ENCODE results near the gene PAQR5. TPM values are rescaled to one million over a fixed set of nuclear protein-coding genes. Genes with fewer than 3 reads are reported as not detected.
"Not testable (repeated sequence)": the region's sequence is repeated elsewhere in the genome, so short reads cannot be mapped to it uniquely, and the experiment has no call there.

Gene PAQR5
- total RNA-seq, 2 experiments from 2014 or later, result not detected

GRCh38 chr15:69328739-69329138, 30.0 kb downstream of the PAQR5 start:
- ChIA-PET POLR2A (no interaction called here), CTCF (no interaction called here)
- H3K36me3 Mint-ChIP-seq (ENCODE audit: low read depth), result no peaks in the 10 kb centered on the region
- no peaks in the 10 kb centered on the region for H3K4me1 Mint-ChIP-seq
- H3K4me3 Mint-ChIP-seq, result no peak overlapping the region
- no peak for DNase-seq
- H3K27ac Mint-ChIP-seq, result no peak overlapping the region
- no peaks in the 10 kb centered on the region for H3K9me3 Mint-ChIP-seq
- peaks cover 11% of the 10 kb centered on the region for H3K27me3 Mint-ChIP-seq

DNA sequence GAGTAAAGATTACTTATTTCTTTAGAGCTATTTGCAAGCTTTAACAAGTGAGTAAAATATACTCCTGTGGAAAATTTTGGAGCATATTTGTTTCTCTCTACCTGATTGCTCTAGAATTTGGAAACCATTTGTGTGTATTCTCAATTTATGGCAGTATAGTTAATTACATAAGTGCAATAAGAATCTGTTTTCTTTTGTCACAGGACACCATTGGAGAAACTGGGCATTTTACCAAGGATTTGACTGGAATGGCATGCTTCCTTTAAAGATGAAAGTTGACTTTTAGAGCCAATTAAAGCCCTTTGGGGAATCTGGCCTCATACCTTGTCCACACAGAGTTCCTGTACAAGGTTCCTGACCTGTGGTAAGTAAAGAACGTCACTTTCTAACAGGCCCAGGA, 38.4 kb downstream of the PAQR5 start:
- no peak for DNase-seq
- Mint-ChIP-seq H3K27me3 (peaks cover 5% of the 10 kb centered on the region), H3K4me1 (no peaks in the 10 kb centered on the region), H3K36me3 (ENCODE audit: low read depth) (no peaks in the 10 kb centered on the region), H3K27ac (no peak overlapping the region), H3K9me3 (no peaks in the 10 kb centered on the region), H3K4me3 (no peak overlapping the region)
- POLR2A ChIA-PET, result no interaction called here
- CTCF ChIA-PET, result interaction anchor here (0.8 kb wide), 1 partner anchor 33 kb away, joined by 3 read pairs; no protein-coding TSS in a partner anchor

GRCh38 chr15:69338535-69339213, 40.0 kb downstream of the PAQR5 start:
- Mint-ChIP-seq H3K36me3 (ENCODE audit: low read depth) (no peaks in the 10 kb centered on the region), H3K4me1 (no peaks in the 10 kb centered on the region), H3K27me3 (peaks cover 9% of the 10 kb centered on the region), H3K4me3 (no peak overlapping the region), H3K9me3 (no peaks in the 10 kb centered on the region), H3K27ac (no peak overlapping the region)
- ChIA-PET POLR2A (no interaction called here), CTCF (no interaction called here)
- DNase-seq, result no peak

- H3K4me3 Mint-ChIP-seq; H3K9me3 Mint-ChIP-seq; H3K36me3 Mint-ChIP-seq (ENCODE audit: low read depth); POLR2A ChIA-PET; CTCF ChIA-PET; H3K4me1 Mint-ChIP-seq; H3K27ac Mint-ChIP-seq; DNase-seq; H3K27me3 Mint-ChIP-seq: not testable (repeated sequence)
Measured at GRCh38 chr15:69339214-69339543, 40.5 kb downstream of the PAQR5 start.

GRCh38 chr15:69340243-69340900, 41.7 kb downstream of the PAQR5 start:
- no peak for DNase-seq
- Mint-ChIP-seq H3K9me3 (no peaks in the 10 kb centered on the region), H3K27me3 (peaks cover 9% of the 10 kb centered on the region), H3K4me1 (no peaks in the 10 kb centered on the region), H3K27ac (no peak overlapping the region), H3K4me3 (no peak overlapping the region), H3K36me3 (ENCODE audit: low read depth) (no peaks in the 10 kb centered on the region)
- ChIA-PET CTCF (no interaction called here), POLR2A (no interaction called here)

- no peaks in the 10 kb centered on the region for H3K36me3 Mint-ChIP-seq (ENCODE audit: low read depth)
- H3K4me1 Mint-ChIP-seq, result no peaks in the 10 kb centered on the region
- ChIA-PET CTCF (interaction anchor here (0.6 kb wide), 2 partner anchors 28 to 1626 kb away, joined by 3 to 4 read pairs; no protein-coding TSS in a partner anchor), POLR2A (no interaction called here)
- peaks cover 9% of the 10 kb centered on the region for H3K27me3 Mint-ChIP-seq
- H3K27ac Mint-ChIP-seq, result no peak overlapping the region
- no peaks in the 10 kb centered on the region for H3K9me3 Mint-ChIP-seq
- no peak for DNase-seq
- H3K4me3 Mint-ChIP-seq, result no peak overlapping the region
Measured at GRCh38 chr15:69341356-69341755, 42.6 kb downstream of the PAQR5 start.

GRCh38 chr15:69342460-69343076, 43.9 kb downstream of the PAQR5 start:
- no peaks in the 10 kb centered on the region for H3K36me3 Mint-ChIP-seq (ENCODE audit: low read depth)
- peaks cover 4% of the 10 kb centered on the region for H3K27me3 Mint-ChIP-seq
- no peak overlapping the region for H3K4me3 Mint-ChIP-seq
- no peak for DNase-seq
- no peaks in the 10 kb centered on the region for H3K9me3 Mint-ChIP-seq
- no peaks in the 10 kb centered on the region for H3K4me1 Mint-ChIP-seq
- ChIA-PET POLR2A (no interaction called here), CTCF (no interaction called here)
- no peak overlapping the region for H3K27ac Mint-ChIP-seq

DNA sequence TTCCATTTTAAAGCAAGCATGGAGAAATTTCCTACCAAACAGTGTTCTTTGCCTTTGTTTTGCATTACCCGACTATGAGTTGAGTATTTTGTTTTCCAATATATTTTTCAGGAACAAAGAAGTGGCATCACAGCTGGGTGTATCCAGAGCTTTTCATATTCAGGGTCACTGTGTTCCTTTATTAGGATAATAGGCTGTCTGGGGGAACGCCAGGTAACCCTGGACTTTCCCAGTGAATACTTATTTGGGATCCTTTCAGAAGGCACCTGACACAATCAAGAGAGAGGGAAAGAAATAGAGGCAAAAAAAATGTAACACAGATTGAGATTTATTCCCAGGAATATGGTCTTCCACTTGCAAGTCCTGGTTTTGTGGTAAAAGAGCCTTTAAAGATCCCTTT, 44.4 kb downstream of the PAQR5 start:
- Mint-ChIP-seq H3K4me3 (no peak overlapping the region), H3K27ac (no peak overlapping the region), H3K9me3 (no peaks in the 10 kb centered on the region), H3K27me3 (peaks cover 4% of the 10 kb centered on the region), H3K4me1 (no peaks in the 10 kb centered on the region), H3K36me3 (ENCODE audit: low read depth) (no peaks in the 10 kb centered on the region)
- CTCF ChIA-PET, result no interaction called here
- no peak for DNase-seq
- POLR2A ChIA-PET, result no interaction called here

GRCh38 chr15:69344238-69344637, 45.5 kb downstream of the PAQR5 start:
- Mint-ChIP-seq H3K4me3 (no peak overlapping the region), H3K4me1 (no peaks in the 10 kb centered on the region), H3K27ac (no peak overlapping the region), H3K36me3 (ENCODE audit: low read depth) (no peaks in the 10 kb centered on the region), H3K27me3 (peaks cover 4% of the 10 kb centered on the region), H3K9me3 (no peaks in the 10 kb centered on the region)
- CTCF ChIA-PET, result no interaction called here
- POLR2A ChIA-PET, result no interaction called here
- DNase-seq, result no peak

DNA sequence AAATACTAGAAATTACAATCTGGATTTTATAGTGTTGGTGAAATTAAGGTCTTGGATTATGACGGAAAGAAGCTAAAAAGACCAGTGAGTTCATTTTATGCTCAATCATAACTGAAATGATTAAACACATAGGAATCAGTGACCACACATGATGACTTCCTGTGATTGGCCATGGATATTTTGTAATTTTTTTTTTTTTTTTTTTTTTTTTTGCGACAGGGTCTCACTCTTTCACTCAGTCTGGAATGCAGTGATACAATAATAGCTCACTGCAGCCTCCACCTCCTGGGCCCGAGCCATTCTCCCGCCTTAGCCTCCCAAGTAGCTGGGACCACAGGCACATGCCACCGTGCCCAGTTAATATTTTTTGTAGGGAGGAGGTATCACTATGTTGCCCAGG, 47.4 kb downstream of the PAQR5 start:
- H3K9me3 Mint-ChIP-seq, result no peaks in the 10 kb centered on the region
- no peaks in the 10 kb centered on the region for H3K36me3 Mint-ChIP-seq (ENCODE audit: low read depth)
- no peak for DNase-seq
- H3K4me3 Mint-ChIP-seq, result no peak overlapping the region
- peaks cover 4% of the 10 kb centered on the region for H3K27me3 Mint-ChIP-seq
- ChIA-PET CTCF (interaction anchor here (0.6 kb wide), 1 partner anchor 96 kb away, joined by 5 read pairs; no protein-coding TSS in a partner anchor), POLR2A (no interaction called here)
- H3K27ac Mint-ChIP-seq, result no peak overlapping the region
- H3K4me1 Mint-ChIP-seq, result no peaks in the 10 kb centered on the region

- H3K9me3 Mint-ChIP-seq, result no peaks in the 10 kb centered on the region
- H3K36me3 Mint-ChIP-seq (ENCODE audit: low read depth), result no peaks in the 10 kb centered on the region
- no peak for DNase-seq
- ChIA-PET CTCF (no interaction called here), POLR2A (no interaction called here)
- H3K4me3 Mint-ChIP-seq, result no peak overlapping the region
- peaks cover 1% of the 10 kb centered on the region for H3K27me3 Mint-ChIP-seq
- no peaks in the 10 kb centered on the region for H3K4me1 Mint-ChIP-seq
- no peak overlapping the region for H3K27ac Mint-ChIP-seq
Measured at GRCh38 chr15:69351333-69351732, 52.6 kb downstream of the PAQR5 start.

GRCh38 chr15:69351884-69352283, 53.2 kb downstream of the PAQR5 start:
- H3K9me3 Mint-ChIP-seq, result no peaks in the 10 kb centered on the region
- H3K4me1 Mint-ChIP-seq, result no peaks in the 10 kb centered on the region
- no peak overlapping the region for H3K4me3 Mint-ChIP-seq
- POLR2A ChIA-PET, result no interaction called here
- CTCF ChIA-PET, result no interaction called here
- H3K27me3 Mint-ChIP-seq, result peaks cover 1% of the 10 kb centered on the region
- no peak for DNase-seq
- no peak overlapping the region for H3K27ac Mint-ChIP-seq
- no peaks in the 10 kb centered on the region for H3K36me3 Mint-ChIP-seq (ENCODE audit: low read depth)

DNA sequence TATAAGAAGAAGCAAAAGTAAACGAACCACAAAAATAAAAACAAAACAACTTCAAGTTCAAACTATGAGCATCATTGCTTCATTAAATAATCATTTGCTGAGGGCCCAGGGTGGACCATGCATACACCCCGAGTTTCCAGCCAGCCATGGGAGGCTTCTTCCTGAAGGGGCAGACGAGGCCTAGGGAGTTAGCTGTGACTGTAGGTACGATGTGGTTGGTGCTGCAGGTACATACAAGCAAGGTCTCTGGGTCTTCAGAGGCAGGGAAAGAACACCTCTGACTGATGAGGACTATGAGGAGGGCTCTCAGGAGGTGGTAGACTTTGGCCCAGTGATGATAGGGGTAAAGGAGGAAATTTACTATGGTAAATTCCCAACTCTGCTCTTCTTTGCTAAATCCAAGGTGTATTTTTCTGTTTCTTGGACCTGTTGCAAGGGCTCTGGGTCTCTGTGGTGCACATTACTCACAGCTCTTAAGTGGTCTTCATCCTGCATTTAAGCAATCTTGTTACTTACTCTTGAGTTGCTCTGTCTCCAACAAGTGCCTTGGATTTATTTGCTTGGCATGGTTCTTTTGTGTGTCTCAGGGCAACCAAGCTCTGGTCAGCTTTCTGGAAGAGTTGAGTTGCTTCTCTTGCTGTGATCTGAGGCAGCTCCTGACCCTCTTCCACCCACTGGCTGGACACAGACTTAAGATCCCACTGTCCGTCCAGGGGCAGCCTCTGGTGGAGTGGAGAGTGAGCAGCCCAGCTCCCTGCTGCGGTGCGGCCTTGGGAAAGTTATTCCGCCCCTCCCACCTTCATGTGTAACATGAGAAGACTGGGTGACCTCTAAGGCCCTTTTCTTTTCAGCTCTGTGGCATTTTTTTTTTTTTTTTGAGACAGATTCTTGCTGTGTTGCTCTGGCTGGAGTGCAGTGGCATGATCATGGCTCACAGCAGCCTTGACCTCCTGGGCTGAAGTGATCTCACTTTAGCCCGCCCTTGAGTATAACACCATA, 59.4 kb downstream of the PAQR5 start:
- Mint-ChIP-seq H3K4me1 (no peaks in the 10 kb centered on the region), H3K36me3 (ENCODE audit: low read depth) (no peaks in the 10 kb centered on the region), H3K27ac (no peak overlapping the region), H3K9me3 (no peaks in the 10 kb centered on the region), H3K27me3 (peaks cover 1% of the 10 kb centered on the region), H3K4me3 (no peak overlapping the region)
- ChIA-PET POLR2A (no interaction called here), CTCF (no interaction called here)
- no peak for DNase-seq
